Left ventricle myocardium inferior (tissue), 1 donor: Measurements from ENCODE around the gene IL16. TPM values are rescaled to one million over a fixed set of nuclear protein-coding genes. Genes with fewer than 3 reads are reported as not detected.

Experiments used
- DNase-seq: peaks from one replicate; pipeline ENCODE4 v3.0.0-alpha.2; 2020
- H3K27ac ChIP-seq: fragments of 200-600 bp; replicated peaks from 2 replicates; pipeline ENCODE4 v1.8.0; 2021
- H3K27me3 ChIP-seq: fragments of 200-600 bp; 2 replicates; pipeline ENCODE4 v1.8.0; 2021; ENCODE audit warnings: low read depth
- H3K36me3 ChIP-seq: fragments of 200-600 bp; 2 replicates; pipeline ENCODE4 v1.8.0; 2021
- H3K4me1 ChIP-seq: fragments of 200-600 bp; 2 replicates; pipeline ENCODE4 v1.8.0; 2021
- H3K4me3 ChIP-seq: fragments of 200-600 bp; 2 replicates; pipeline ENCODE4 v1.8.0; 2021; ENCODE audit warnings: mild to moderate bottlenecking, moderate library complexity
- H3K9me3 ChIP-seq: fragments of 200-600 bp; replicated peaks from 2 replicates; pipeline ENCODE4 v1.8.0; 2021
- CTCF ChIP-seq: fragments of 200-600 bp; IDR thresholded peaks from 2 replicates; pipeline ENCODE4 v1.8.0; 2021; ENCODE audit warnings: antibody characterized with exemption, mild to moderate bottlenecking, borderline replicate concordance
- intact Hi-C: fragments of 100-400 bp; cut with micrococcal nuclease; formaldehyde crosslinking; loops from one replicate; pipeline ENCODE4 v1.11.0; 2022
- total RNA-seq: library from RNA; stranded (reverse); fragmentation: NEBNext Ultra II Directional; extraction: Animal tissue kit (Norgen Biotek cat#: 25700); gene quantifications from one replicate; pipeline ENCODE4 v1.2.1, GENCODE V29; 2021
- donor health status: DM: no; HTN: yes; CAD: no; lungs with severe emphysema.

The IL16 gene
- total RNA-seq, 1 donor from 2014 or later: 3.8 TPM

- Histone ChIP-seq H3K4me1 (peaks cover 14% of the 10 kb centered on the region), H3K36me3 (peaks cover 6% of the 10 kb centered on the region), H3K27ac (no peak overlapping the region), H3K27me3 (peaks cover 7% of the 10 kb centered on the region), H3K4me3 (no peak overlapping the region), H3K9me3 (no peaks in the 10 kb centered on the region)
- DNase-seq: no peak
- no peak for TF ChIP-seq CTCF
- intact Hi-C loops: no loop called here
These were observed 93.2 kb downstream of the IL16 start for GRCh38 chr15:81289910-81290309.

- Histone ChIP-seq H3K27me3 (peaks cover 7% of the 10 kb centered on the region), H3K4me1 (peaks cover 35% of the 10 kb centered on the region), H3K4me3 (no peak overlapping the region), H3K36me3 (peaks cover 6% of the 10 kb centered on the region), H3K27ac (no peak overlapping the region), H3K9me3 (no peaks in the 10 kb centered on the region)
- no peak for TF ChIP-seq CTCF
- no peak for DNase-seq
- intact Hi-C loops: no loop called here
These were observed 95.3 kb downstream of the IL16 start for GRCh38 chr15:81291916-81292522.

- no peaks in the 10 kb centered on the region for H3K9me3 ChIP-seq
- peaks cover 7% of the 10 kb centered on the region for H3K27me3 ChIP-seq
- no peak overlapping the region for H3K4me3 ChIP-seq
- H3K4me1 ChIP-seq: peaks cover 40% of the 10 kb centered on the region
- no peak overlapping the region for H3K27ac ChIP-seq
- H3K36me3 ChIP-seq: peaks cover 6% of the 10 kb centered on the region
- no peak for TF ChIP-seq CTCF
- intact Hi-C loops: no loop called here
- no peak for DNase-seq
These were observed 95.9 kb downstream of the IL16 start for GRCh38 chr15:81292523-81293001.

GRCh38 chr15:81293728-81294515 is 97.2 kb downstream of the IL16 start:
- Histone ChIP-seq H3K36me3 (peaks cover 6% of the 10 kb centered on the region), H3K27ac (peak overlapping the region; percentile 23), H3K4me3 (no peak overlapping the region), H3K9me3 (no peaks in the 10 kb centered on the region), H3K27me3 (peaks cover 7% of the 10 kb centered on the region), H3K4me1 (peaks cover 40% of the 10 kb centered on the region)
- DNase-seq: no peak
- no peak for TF ChIP-seq CTCF
- intact Hi-C loops: no loop called here

- H3K4me1 ChIP-seq: peaks cover 40% of the 10 kb centered on the region
- H3K27me3 ChIP-seq: peaks cover 7% of the 10 kb centered on the region
- intact Hi-C loops: no loop called here
- no peaks in the 10 kb centered on the region for H3K9me3 ChIP-seq
- H3K27ac ChIP-seq: peak overlapping the region; percentile 23
- H3K36me3 ChIP-seq: peaks cover 6% of the 10 kb centered on the region
- H3K4me3 ChIP-seq: no peak overlapping the region
- no peak for DNase-seq
- no peak for TF ChIP-seq CTCF
These were observed 97.8 kb downstream of the IL16 start for GRCh38 chr15:81294516-81294880.
